NAMALWA (cell line): ENCODE data around the gene STAT5B.
"Not testable (repeated sequence)": the region's sequence is repeated elsewhere in the genome, so short reads cannot be mapped to it uniquely, and the experiment has no call there.

Experiments
- DNase-seq: peaks from one replicate; pipeline ENCODE4 v3.0.0-alpha.2; 2015; ENCODE audit warnings: low spot score

Gene STAT5B

DNA sequence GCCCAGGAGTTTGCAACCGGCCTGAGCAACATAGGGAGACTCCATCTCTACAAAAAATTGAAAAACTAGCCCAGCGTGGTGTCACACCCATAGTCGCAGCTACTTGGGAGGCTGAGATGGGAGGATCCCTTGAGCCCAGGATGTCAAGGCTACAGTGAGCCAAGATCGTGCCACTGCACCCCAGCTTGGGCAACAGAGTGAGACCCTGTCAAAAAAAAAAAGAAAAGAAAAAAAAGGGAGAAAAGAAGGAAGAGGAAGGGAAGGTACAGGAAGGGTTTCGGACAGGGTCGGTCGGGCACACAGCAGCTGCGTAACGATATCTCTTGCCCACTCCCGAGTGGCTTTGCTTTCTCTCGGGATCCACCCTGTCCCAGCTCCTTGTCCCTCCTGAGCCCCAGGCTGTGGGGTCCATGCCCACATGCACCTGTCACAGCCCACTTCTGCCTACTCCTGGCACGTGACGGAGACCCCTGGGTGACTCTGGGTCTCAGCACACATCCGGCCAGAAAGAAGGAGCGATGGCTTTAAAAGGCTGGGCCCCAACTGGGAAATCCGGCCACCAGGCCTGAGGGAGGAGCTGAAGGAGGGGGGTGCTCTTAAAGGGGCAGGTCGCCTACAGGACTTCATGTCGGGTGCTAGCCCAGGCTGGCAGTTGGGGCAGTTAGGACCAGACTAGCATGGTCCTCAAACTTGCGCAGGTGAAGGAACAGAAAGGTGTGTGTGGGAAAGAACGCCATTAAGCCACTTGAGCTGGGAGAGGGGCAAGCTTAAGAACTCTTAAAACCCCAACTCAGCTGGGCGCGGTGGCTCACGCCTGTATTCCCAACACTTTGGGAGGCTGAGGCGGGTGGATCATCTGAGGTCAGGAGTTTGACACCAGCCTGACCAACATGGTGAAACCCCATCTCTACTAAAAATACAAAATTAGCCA lies 82.0 kb downstream of the STAT5B start, which contains the start of gene GHDC:
TSS of gene GHDC (minus strand) at position 526 of the 931 bp plus-strand sequence. CDS start 913 bp downstream, outside the sequence.
- peak; percentile 90 for DNase-seq

GRCh38 chr17:42193216-42193968 lies 82.8 kb downstream of the STAT5B start:
- no peak for DNase-seq

GRCh38 chr17:42192189-42193126 lies 83.7 kb downstream of the STAT5B start:
- DNase-seq: no peak

- no peak for DNase-seq
Observed at GRCh38 chr17:42191275-42191608, 84.9 kb downstream of the STAT5B start.

- DNase-seq: no peak
Observed at GRCh38 chr17:42190491-42191274, 85.5 kb downstream of the STAT5B start.

DNA sequence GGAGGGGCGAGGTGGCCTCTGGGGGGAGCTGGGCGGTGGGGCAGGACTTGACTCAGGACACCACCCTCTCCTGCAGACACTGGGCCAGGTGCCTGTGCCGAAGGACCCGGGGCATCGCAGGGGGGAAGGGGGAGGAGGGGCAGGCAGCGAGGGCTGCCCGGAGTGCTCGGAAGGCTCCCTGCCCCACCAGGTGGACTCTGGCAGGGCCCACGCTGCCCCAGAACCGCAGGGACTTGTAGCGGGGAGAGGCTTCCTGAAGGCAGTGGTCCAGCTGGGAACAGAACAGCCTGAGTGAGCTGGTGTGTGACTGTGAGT lies 86.6 kb downstream of the STAT5B start:
- DNase-seq: no peak

GRCh38 chr17:42188749-42189650 lies 87.2 kb downstream of the STAT5B start:
- DNase-seq: no peak

DNA sequence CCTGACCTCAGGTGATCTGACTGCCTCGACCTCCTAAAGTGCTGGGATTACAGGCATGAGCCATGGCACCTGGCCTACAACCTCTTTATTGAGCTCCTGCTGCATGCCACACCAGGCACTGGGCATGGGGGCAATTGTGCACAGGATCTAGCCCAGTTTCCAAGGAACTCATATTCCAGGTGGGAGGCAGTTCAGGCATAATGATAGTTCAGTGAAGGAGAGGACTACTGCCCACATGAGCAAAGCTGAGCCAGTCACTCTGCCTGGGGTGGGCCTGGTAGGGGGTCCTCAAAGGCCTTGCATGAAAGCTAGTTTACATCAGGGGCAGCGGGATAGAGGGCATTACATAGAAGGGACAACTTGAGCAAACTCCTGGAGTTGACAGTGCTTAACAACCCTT lies 88.4 kb downstream of the STAT5B start:
- no peak for DNase-seq

- not testable (repeated sequence) for DNase-seq
Observed at GRCh38 chr17:42186191-42186590, 90.0 kb downstream of the STAT5B start.

DNA sequence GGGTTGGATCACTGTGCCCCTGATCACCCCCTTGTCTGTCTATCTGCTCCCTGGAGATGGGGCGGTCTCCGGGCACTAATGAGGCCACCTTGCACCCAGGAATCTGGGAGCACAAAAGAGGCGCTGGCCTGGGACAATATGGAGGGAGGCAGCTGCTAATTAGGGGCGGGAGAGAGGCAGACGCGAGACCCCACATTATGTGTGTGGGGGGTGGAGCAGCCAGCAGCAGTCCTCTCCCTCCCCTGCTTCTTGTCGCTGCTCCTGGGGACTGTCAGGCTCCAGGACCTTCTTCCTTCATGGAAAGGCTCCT lies 90.6 kb downstream of the STAT5B start:
- DNase-seq: no peak

GRCh38 chr17:42184713-42185620 lies 91.2 kb downstream of the STAT5B start, which contains the start of gene HCRT:
TSS of gene HCRT (minus strand) at chr17:42185452. CDS start at chr17:42185365, 87 bp downstream.
- DNase-seq: no peak

GRCh38 chr17:42183741-42184711 lies 92.2 kb downstream of the STAT5B start:
- DNase-seq: peak; percentile 84

DNA sequence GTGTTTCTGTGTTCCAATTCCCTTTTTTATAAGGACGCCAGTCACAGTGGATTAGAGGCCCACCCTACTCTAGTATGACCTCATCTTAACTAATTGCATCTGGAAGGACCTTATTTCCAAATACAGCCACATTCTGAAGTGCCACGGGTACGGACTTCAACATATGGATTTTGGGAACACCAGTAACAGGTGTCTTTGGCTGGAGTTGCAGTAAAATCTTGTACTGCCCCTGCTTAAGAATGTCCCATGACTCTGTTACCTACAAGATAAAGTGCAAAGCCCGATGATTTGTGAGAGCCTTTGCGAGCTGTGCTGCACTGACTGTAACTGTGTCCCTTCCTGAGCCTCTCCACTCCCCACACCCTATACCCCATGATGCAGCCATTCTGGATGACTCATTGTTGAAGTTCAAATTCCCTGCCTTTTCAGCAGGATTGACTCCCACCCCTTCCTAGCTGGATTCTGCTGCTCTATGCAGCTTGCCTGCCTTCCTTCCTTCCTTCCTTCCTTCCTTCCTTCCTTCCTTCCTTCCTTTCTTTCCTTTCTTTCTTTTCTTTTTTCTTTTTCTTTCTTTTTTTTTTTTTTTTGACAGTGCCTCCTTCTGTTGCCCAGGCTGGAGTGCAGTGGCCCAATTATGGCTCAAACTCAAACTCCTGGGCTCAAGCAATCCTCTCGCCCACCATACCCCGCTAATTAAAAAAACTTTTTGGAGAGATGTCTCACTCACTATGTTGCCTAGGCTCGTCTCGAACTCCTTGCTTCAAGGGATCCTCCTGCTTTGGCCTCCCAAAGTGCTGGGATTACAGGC lies 93.1 kb downstream of the STAT5B start:
- DNase-seq: no peak

DNA sequence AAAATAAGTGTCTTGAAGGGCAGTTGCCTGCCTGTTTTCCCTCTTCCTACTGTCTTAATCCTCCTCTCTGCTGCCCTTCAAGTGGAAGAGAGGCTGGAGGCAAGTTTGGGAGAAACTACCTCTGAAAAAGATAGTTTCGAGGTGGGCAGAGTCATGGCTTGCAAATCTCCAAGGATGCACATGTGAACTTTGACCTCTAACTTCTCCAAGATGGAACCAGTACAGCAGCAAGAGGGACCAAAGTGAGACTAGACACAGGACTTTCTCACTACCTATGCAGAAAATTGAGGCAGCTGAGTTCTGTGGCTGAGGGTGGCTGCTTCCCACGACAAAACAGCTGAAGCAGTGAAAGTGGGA lies 94.4 kb downstream of the STAT5B start:
- no peak for DNase-seq

GRCh38 chr17:42180922-42181850 lies 95.0 kb downstream of the STAT5B start, which contains the start of gene KCNH4:
TSS of gene KCNH4 (minus strand) at chr17:42181142. CDS start at chr17:42180945, 197 bp downstream.
- peak; percentile 92 for DNase-seq

- DNase-seq: no peak
Observed at GRCh38 chr17:42180411-42180921, 95.7 kb downstream of the STAT5B start.
